Stimulated activated CD8-positive, alpha-beta memory T cell treated with anti-CD3 and anti-CD28 coated beads, Interleukin-7, amount 100 ng/mL, for 4 hours (primary cell): ENCODE results near the gene PIK3C3.

ENCODE experiments used
- DNase-seq, 2 donors: peaks; one replicate each; pipeline ENCODE4 v3.0.0-alpha.2; 2020; ENCODE audit warnings: low read depth in 2 of 2

PIK3C3 gene

DNA sequence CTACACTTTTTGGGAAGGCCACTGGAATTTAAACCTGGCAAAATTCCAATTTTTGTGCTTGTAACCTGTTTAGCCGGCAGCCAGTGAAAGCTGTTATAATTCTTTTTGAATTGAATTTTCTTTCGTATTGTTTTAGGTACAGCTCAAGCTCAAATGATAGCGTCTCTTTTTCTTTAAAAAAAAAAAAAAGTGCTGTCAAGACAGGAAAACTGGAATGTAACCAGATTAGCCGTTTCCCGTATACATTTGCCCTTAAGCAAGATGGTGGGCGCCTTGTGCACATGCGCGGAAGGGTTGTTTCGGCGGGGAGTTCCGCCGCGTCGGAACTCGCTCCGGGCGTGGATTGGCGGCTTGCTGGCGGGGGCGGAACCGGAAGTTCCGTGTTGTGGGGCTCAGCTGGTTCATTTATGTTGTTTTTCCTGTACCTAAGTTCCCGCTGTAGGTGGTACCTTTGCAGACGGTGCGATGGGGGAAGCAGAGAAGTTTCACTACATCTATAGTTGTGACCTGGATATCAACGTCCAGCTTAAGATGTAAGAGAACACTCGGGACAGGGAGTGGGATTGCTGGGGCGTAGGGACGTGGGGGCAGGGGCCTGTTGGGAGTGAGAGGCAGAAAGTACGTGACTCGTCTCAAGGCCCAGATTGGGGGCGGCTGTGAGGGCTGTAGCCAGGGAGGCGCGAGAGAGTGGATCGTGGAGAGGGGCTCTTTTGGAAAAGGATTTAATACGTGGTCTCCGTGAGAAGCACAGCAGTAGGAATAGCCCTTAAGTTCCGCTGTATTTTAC, at the start of gene PIK3C3:
PIK3C3 (plus strand) TSS at position 408 of the 787 bp plus-strand sequence; CDS start at position 466, 58 bp downstream.
- DNase-seq: peak; percentile 95 to 96

DNA sequence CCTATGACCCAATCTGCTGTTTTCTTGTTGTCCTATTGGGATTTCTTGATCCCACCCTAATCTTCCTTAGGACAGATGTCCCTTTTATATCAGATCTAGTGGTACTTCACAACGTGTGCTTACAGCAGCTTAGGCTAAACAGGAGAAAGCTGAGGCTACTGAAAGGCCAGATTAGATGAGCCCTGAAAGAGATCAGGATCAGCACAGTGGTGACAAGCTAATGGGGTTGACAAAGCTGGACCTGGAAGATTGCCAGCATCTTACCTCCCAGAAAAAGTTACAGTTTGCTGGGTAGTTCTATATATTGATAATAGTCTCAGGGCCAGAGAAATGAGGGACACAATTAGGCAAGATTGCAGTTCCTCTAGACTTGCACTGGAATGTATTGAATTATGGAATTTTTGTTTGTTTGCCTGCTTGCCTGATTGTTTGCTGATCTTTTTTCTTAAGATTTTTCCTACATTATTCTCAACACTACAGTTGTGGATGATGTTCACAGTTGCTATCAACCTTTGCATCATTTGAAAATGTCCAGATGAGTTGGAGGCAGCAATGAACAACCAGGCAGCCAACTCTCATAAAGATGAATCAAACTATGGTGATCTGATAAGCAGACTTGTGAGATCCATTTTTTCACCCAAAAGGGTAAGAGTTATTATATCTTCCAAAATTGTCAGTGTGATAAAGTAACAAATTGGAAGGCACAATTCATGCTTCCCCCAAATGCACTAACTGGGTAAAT, 49.1 kb upstream of the PIK3C3 start:
- DNase-seq: no peak

DNA sequence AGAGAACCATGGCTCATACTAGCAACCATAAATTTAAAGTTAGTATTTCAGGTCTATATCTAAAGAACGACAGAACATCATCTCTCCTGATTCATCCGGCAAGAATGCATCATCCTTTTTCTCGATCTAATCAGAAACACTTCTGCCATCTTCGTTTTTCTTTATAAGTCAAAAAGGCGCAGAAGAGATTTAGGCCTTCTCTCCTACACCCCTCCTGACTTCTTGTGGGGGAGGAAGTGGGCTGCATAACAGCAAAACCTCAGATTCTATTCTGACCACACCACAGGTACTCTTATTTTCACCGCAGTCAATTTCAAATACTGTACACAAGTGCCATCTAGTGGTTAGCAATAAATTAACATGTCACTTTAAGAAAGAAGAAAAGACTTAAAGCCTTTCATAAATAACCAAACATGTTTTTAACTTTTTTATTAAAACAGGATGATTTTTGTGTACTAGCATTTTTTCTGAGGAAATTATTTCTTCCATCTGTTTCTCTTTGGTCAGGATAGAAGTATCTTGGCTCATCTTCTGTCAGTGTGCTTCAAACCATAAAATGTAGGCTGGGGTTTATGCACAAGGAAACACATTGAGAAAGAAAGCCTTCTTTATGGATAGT, 48.4 kb upstream of the PIK3C3 start:
- DNase-seq: no peak

DNA sequence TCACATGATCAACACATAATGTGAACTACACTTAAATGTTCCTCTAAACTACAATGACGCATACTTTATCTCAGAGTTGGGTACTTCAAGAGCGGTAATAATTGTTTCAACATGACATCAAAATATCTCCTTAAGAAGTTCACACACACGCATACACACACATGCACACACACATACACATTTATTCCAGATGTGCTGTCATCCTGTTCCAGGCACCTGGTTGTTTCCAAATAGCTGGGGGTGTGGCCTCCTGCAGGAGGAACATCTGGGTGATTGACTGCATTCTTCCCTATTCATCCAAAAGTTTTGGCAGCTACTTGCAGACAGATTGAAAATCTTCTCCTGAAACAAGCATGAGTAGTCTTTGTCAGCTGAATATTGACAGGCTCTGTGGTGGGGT, 37.9 kb upstream of the PIK3C3 start:
- DNase-seq: no peak

DNA sequence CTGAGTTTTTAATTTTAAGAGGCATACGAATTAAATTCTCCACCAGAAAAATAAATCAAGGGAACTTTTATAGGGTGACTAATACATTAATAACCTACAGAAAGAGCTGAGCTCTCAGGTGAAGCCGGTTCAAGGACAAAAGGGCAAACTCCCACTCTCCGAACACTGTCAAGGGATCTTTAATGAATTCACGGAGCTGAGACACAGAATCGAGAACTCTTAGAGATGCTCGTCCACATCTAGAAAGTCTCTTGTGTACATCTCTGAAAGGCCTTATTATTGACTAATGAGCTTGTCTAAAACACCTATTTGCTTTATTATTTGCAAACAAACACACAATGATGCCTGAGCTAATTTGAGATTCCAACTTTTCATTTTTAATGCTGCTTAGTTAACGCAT, 33.3 kb upstream of the PIK3C3 start:
- DNase-seq: no peak

DNA sequence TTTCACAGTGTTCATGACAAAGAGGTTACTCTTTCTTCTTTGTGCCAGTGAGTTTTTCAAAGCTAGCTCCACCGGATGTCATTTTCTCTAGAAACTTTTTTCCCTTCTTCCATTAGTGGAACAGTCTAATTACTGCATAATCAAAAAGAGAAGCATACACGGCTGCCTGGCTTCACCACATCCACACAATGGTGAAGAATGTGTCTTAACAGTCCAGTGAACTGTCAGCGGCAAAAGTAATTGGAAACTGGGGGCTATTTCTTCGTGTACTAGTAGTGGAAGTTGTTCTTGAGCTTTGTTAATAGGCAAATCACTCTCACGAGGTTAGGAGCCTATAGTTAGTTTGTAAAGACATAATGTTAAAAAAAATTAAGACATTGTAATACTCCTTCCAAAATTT, 32.9 kb upstream of the PIK3C3 start:
- no peak for DNase-seq

DNA sequence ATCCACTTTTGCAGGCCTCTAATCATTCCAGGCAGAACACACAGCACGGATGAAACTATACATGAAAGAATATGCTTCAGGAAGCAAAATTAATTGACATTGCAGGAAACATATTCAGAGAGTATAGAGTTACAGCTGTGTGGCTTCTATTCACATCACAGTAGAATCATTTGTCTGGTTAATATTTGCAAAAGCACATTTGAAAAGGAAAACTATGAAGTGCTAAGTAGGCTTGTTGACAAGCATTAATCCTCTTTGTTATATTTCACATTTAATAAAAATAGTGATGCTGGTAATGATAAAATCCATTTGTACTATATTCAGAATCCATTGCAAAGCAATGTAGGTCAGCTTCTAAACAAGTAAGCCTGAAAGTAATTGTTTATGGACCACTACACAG, 32.2 kb upstream of the PIK3C3 start:
- no peak for DNase-seq

DNA sequence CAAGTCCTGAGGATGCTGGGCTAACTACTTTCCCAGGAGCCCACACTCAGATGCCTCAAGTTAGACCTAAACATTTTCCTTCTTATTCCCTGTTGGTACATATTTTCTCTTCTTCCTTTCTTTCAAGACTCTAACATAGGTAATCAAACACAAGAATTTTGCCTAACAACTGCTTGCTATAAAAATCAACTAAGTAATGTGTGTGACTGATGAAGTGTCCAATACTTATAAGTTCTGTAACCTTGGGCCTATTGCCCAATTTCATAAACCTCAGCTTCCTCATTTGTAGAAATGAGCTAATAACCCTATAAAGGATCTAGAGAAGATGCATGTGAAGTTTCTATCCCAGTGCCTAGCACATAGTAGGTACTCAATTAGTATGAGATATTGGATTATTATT, 31.6 kb upstream of the PIK3C3 start:
- DNase-seq: no peak

DNA sequence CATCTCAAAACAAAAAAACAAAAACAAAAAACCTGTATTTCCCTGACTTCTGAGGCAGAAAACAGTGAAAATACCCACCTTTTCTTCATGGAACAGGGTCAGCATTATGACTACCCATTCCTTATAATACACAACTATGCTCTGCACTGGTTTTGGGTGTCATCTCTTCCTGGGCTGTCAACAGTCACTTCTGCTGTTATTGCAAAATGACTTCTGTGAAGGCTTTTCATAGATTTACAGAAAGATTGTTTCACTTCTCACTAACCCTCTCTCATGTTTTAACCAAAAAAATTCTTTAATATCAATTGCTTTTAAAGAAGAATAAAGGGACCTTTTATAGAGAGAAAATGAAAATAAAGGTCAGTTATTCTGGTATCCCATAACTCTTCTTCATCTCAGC, 26.5 kb upstream of the PIK3C3 start:
- DNase-seq: no peak

DNA sequence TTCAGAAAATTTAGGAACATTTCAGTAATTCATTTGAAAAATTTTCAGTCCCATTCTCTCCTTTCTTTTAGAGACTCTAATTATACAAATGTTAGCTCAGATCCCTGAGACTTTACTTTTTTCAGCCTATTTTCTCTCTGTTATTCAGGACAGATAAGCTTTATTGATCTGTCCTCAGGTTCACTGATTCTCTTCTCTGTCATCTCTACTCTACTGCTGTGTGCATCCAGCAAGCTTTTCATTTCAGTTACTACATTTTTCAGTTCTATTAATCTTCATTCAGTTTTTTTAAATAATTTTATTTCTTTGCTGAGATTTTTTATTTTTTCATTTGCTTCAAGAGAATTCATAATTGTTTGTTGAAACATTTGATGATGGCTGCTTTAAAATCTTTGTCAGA, 22.1 kb upstream of the PIK3C3 start:
- DNase-seq: no peak

DNA sequence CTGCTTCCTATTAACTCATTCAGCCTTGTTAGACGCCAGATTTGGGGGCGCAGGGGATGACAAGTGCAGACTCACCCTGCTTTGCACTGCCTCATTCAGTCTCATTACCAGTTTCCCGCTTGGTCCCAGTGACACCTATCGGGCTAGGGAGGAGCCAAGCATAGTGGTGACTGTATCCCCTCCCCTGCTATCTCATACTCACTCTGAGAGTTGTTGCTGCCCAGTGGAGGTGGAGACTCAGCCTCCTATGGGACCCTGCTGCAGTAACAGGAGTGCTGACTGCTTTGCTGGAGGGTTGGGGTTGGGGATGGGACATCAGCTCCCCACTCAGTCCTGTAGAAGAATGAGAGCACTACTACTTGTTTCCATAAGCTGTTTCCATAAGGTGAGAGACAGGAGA, 21.3 kb upstream of the PIK3C3 start:
- DNase-seq: no peak

DNA sequence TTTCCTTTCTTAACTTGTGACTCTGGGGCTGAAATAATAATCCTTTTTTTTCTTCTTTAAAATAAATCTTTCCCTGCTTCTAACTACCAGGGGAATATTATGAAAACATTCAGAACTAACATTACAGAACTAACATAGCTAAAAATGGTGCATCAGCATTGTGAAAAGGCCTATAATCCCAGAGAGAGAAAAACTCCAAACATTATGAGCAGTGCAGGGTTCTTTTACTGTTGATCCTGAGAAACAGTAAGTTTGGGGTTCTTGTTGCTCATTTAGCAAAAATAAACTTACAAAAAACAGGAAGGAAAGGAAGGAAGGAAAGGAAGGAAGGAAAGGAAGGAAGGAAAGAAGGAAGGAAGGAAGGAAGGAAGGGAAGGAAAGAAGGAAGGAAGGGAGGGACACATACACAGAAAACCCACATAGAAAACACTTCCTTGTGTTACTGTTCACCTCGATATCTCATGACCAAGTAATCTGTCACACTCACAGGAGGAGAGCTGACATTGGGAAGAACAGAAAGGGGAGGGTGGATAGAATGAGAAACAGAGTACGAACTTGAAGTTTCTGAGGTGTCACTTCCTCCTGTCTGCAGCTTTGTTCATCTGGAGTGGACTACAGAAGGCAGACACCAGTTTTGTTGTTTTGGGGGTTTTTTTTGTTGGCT, 18.4 kb upstream of the PIK3C3 start:
- no peak for DNase-seq

DNA sequence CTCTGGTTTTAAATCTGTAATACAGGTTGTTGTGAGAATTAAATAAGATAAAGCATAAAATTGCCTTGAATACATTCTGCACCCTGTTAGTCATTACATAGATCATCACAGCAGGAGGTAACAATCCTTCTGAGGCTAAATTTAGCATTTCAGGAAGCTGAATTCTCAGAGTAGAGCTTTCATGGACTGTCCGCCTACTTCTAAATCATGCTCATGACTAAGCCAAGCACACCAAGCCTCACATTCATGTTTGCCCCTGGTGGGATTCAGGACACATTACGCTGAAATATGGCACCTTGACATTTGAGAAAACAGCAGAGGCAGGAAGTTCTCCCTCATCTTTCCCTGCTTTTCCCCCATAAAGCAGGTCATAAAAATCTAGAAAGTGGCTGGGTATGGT, 16.6 kb upstream of the PIK3C3 start:
- no peak for DNase-seq

DNA sequence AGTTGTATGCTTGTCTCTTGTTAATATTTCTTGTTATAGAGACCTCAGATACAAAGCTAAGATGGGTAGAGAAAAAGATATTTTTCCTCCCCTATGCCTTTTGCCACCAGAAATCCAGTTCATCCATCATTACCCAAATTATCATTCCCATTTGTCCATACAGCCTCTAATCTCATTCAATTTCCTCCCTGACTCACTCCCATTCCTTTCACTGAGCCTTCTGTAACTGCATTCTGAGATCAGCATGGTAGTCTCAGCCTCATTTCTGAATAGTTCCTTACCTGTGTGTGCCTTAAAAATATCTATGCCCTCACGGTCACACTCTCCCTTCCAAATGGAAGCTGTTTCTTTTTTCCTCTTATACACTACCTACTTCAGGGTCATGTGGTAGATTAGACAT, 15.7 kb upstream of the PIK3C3 start:
- DNase-seq: no peak

DNA sequence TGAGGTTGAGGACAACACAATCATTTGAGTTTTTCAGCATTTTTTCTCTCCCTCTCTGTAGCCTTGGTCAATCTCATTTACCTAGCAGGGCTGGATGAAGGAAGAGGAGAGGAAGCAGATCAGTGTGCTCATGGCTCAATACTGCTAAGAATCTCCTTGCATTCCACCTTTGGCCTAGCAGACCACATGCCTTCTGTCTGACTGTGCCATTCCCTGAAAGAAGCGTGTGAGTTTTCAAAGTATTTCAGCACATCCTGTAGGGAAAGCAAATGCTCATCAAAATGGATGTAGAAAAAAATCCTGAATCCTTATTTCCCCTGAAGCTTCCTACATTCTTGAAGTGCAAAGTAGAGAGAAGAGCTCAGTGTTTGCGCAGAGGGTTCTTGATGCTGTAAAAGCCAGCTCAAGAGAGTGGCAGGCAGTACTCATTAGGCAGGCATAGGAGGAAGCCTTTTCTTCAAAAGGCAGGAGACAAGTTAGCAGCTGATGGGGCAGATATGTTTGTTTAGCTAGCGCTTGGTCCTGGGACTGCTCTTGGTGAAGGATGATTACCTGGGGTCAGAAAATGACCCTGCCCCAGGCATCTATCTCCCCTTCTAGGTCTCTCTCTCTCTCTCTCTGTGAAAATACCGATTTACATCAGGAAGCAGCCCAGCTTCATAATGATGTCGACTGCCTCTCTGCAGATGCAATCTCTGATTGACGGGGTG, 14.4 kb upstream of the PIK3C3 start:
- DNase-seq: no peak

DNA sequence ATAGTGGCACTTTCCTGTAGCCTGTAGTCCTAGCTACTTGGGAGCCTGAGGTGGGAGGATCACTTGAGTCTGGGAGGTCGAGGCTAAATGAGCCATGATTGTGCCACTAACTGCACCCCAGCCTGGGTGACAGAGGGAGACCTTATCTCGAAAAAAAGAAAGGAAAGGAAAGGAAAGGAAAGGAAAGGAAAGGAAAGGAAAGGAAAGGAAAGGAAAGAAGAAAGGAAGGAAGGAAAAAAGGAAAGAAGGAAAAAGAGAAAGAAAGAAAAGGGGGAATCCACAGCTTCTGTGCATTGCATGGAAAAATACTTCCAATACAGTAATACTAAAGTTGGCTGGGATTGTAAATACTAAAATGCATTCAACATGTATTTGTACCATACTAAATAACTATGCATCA, 12.8 kb upstream of the PIK3C3 start:
- no peak for DNase-seq

DNA sequence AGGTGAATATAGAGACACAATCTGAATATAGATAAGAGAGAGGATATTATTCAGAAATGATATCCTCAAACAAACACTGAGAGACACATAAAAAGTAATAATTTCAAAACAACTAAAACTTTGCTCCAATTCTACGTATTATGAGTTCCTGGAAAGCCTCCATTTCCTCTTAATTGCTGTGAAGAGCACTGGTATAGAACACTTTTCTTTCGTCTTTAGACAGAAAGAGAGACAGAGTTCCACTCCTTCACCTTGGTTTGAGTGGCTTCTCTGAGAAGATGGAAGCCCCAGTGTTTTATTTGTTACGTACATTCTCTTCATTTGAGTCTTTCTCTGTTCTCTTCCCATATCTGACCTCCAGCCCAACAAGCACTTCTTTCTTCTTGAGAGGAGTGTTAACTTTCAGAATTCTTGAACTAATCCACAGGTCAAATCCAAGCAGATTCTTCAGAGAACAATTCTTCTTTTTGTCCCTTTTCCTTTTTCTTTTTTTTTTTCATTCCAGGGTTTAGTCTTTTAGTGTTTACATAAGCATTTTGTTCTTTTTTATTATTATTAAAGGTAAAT, 6.4 kb upstream of the PIK3C3 start:
- DNase-seq: no peak

DNA sequence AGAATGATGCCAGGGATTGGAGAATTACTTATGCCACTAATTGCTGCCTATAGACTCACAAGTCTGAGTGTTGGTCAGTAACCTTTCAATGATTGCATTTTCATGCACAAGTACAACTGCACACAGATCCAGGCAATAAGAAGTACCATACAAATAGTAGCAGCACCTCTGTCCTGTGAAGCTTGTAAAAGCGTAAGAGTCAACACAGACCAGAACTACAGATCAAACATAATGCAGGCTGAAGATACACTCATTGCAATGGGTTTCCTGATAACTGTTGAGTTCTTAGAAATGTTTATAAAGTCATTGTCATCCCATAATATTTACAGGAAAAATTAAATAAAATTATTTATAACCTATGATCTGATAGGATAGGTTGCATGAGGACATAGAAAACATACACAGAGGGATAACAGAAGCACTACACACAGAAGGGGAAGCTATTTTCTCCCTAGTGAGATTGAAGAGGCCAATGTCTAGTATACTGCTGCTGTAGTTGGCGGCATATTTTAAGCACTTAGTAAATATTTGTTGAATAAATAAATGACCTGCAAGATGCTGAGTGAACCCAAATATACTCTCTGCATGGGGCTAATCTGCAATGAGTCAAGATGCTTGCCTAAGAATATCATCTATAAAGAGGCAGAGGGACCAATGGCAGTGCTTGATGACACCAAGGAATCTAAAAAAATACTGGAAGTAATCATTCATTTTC, 5.7 kb upstream of the PIK3C3 start:
- no peak for DNase-seq

DNA sequence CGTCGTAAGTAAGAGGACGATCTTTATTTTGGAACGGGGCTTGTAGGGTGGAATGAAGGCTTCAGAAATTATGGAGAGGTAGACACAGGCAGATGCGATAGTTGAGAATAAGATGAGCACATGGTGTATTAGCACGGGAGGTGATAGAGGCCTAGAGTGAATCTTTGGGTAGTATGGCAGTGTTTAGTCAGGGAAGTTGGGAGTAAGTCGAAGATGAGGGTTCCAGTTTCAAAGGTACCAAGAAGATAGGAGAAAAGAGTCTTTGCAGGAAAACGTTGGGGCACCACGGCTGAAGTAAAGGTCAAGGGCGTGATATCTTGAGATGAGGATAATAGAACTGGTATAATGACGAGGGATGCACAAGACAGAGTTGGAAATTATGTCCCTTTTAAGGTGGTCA, 654 bp downstream of the PIK3C3 start:
- no peak for DNase-seq

DNA sequence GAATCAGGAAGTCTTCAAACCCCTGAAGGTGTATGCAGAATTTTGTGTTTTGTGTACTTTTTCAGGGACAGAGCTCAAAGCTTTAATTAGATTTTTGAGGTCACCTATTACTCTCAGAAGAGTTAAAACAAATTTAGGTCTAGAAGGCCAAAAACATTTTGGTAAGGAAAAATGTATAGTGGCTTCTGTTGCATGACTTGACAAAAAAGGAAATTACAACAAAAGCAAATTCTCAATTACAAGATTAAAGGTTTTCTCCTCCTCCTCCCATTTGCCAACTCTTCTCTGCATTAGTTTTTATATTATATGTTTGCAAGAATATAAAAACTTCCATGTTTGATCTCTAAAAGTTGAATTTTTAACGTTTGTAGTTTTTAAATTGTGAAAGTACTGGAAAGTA, 4.0 kb downstream of the PIK3C3 start:
- DNase-seq: no peak
